NB4 (cell line): ENCODE measurements around the gene DSTN.

Source experiments
- DNase-seq: peaks from one replicate; pipeline ENCODE4 v3.0.0; 2010; ENCODE audit warnings: low read depth
- H3K4me3 ChIP-seq: one replicate; pipeline ENCODE4 v1.5.1; 2011; ENCODE audit warnings: mild to moderate bottlenecking, low read depth, low read length, moderate library complexity
- MYC ChIP-seq: IDR thresholded peaks from 2 replicates; pipeline ENCODE4 v1.6.1; 2011; ENCODE audit warnings: low read depth, low read length
- POLR2A ChIP-seq: IDR thresholded peaks from 2 replicates; pipeline ENCODE4 v1.6.1; 2011; ENCODE audit warnings: mild to moderate bottlenecking; ENCODE audit not compliant: insufficient read length; ENCODE audit errors: extremely low read depth
- TF ChIP-seq, protein P1 (sequence below): IDR thresholded peaks from 2 replicates; pipeline ENCODE4 v1.6.1; 2011; ENCODE audit warnings: low read depth, low read length
- TF ChIP-seq, protein P2 (sequence below): IDR thresholded peaks from one replicate; pipeline ENCODE4 v1.5.1; 2012; ENCODE audit warnings: low read depth, low read length

DSTN gene

DNA sequence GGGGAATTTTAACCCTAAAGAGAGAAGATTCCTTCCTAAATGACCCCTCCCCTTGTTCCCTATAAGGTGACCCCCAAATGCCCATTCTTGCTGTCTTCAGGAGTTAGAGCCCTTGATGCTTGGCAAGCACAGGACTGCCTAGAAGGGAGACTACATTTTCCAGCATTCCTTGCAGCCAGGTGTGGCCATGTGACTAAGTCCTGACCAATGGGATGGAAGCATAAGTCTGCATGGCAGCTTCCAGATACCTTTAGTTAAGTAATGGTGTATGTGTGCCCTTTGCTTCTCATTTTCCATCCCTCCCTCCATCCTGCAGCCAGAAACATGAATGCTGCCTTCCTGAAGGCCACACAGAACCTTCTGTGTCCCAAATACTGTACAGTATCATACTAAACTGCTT is 44.2 kb upstream of the DSTN start:
- TF ChIP-seq, protein P1, sequence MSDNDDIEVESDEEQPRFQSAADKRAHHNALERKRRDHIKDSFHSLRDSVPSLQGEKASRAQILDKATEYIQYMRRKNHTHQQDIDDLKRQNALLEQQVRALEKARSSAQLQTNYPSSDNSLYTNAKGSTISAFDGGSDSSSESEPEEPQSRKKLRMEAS = peak; percentile 62
- TF ChIP-seq, protein P2, sequence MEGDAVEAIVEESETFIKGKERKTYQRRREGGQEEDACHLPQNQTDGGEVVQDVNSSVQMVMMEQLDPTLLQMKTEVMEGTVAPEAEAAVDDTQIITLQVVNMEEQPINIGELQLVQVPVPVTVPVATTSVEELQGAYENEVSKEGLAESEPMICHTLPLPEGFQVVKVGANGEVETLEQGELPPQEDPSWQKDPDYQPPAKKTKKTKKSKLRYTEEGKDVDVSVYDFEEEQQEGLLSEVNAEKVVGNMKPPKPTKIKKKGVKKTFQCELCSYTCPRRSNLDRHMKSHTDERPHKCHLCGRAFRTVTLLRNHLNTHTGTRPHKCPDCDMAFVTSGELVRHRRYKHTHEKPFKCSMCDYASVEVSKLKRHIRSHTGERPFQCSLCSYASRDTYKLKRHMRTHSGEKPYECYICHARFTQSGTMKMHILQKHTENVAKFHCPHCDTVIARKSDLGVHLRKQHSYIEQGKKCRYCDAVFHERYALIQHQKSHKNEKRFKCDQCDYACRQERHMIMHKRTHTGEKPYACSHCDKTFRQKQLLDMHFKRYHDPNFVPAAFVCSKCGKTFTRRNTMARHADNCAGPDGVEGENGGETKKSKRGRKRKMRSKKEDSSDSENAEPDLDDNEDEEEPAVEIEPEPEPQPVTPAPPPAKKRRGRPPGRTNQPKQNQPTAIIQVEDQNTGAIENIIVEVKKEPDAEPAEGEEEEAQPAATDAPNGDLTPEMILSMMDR = no peak
- no peak overlapping the region for H3K4me3 ChIP-seq
- DNase-seq = peak; percentile 47

DNA sequence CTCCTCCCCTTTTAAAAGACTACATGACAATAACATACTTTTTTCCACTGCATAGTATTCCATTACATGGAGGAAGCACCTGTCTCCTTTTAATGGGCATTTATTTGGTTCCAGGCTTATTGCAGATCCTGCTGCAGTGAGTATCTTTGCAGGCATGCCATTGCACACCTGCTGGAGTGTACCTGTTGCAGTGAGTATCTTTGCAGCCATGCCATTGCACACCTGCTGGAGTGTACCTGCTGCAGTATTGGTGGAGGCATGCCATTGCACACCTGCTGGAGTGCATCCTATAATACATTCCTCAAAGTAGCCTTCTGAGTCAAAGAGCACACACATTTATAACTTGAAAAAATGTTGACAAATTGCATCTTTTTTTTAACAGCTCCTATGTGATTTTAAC is 40.3 kb upstream of the DSTN start:
- TF ChIP-seq, protein P1 = no peak
- no peak for TF ChIP-seq POLR2A
- TF ChIP-seq, protein P2 = no peak
- TF ChIP-seq MYC = no peak
- no peak overlapping the region for H3K4me3 ChIP-seq
- no peak for DNase-seq

DNA sequence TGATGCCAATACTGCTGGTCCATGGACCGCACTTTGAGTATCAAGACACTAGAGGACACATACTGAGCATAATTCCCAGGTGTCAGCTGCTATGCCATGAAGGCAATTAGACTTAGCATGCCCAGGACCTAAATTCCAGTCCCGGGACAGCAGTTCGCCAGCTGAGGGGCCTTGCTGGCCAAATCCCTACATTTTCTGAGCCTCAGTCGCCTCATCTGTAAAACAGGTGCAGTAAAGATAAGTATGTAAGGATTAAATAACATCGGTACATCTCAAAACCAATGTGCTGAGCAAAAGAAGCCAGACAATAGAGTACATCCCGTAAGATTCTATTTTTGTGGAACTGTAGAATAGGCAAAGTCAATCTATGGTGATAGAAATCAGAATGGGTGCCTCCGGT is 39.7 kb upstream of the DSTN start:
- TF ChIP-seq POLR2A = no peak
- TF ChIP-seq, protein P2 = no peak
- TF ChIP-seq, protein P1 = no peak
- no peak for TF ChIP-seq MYC
- H3K4me3 ChIP-seq = no peak overlapping the region
- DNase-seq = no peak

DNA sequence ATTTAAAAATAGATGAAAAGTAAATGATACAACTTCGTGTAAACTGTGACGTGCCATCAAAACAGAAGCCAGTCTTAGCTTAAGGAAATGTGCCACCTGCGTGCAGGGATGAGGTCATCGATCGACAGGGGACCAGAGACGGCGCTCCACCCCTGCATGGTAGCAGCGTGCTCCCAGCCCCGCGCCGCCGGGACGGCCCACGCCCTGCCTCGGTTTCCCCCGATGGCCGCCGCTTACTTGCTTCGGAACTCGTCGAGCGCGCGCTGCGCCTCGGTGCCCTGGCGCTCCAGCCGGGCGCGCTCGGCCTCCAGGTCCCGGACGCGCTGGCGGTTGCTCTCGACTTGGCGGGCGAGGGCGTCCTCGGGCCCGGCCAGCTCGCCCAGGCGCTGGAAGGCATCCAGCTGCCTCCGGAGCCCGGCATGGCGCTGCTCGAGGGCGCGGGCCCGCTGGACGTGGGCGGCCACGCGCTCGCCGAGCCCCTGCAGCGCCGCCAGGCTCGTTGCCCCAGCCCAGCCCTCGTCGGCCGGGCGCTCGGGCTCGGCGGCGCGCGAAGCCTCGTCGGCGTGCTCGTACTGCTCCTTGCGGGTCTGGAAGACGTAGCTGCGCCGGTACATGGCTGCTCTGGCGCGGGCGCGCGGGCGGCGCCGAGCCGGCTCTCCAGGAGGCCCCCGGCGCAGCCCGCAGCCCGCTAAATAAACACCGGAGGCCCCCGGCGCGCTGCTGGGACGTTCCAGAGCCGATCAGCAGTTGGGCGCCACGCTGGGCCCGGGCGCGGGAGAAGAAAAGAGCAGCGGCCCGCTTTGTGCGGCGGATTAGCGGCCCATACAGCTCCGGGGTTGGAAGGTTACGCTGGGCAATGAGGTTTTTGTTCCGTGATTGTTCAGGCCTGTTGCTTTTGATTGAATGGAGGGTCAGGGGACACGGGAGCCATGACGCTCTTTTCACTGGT is 38.9 kb upstream of the DSTN start, which contains the start of gene BFSP1:
Gene BFSP1 (minus strand): TSS at position 664 of the 949 bp plus-strand sequence. CDS start 50 bp downstream, at position 614.
- TF ChIP-seq MYC = no peak
- TF ChIP-seq, protein P1 = no peak
- TF ChIP-seq, protein P2 = no peak
- no peak for TF ChIP-seq POLR2A
- H3K4me3 ChIP-seq = peak within 1 kb of the TSS; percentile 47
- peak; percentile 73 for DNase-seq

DNA sequence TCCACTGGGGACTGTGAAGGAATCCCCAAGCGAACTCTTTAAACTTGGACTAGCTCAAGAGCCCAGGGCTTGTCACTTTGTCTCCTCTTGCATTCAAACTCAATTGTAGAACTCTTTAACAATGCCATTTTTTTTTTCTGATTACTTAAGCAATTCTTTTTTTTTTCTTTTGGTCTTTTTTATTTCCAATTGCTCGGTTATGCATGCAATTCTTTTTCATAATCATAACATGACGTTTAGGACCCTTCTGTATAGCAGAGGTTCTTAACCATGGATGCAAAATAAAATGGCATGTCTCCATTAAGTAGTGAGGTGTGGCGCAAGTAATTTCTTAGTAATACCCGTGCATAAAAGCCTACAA is 38.2 kb upstream of the DSTN start:
- H3K4me3 ChIP-seq = peak overlapping the region; percentile 47
- no peak for DNase-seq
- TF ChIP-seq, protein P1 = no peak
- TF ChIP-seq, protein P2 = no peak
- TF ChIP-seq MYC (no peak), POLR2A (no peak)
